Breast epithelium (tissue), 4 donors: ENCODE data around the gene PPT2. TPM values are rescaled to one million over a fixed set of nuclear protein-coding genes. Genes with fewer than 3 reads are reported as not detected.

ENCODE experiments used
- DNase-seq, 2 donors: peaks; one replicate each; pipeline ENCODE4 v3.0.0-alpha.2; 2019; ENCODE audit warnings: low spot score in 2 of 2
- H3K27ac ChIP-seq, 2 donors: fragments of 200-600 bp; sonication (generic) in 1 of 2; one replicate each; pipeline ENCODE4 v1.5.1; 2016 to 2019; ENCODE audit warnings: mild to moderate bottlenecking in 1 of 2
- H3K27me3 ChIP-seq, 2 donors: fragments of 200-600 bp; sonication (generic) in 1 of 2; one replicate each; pipeline versions ENCODE4 v1.5.1 to v1.6.0; 2017 to 2019; ENCODE audit warnings: control low read depth in 1 of 2, mild to moderate bottlenecking in 1 of 2
- H3K36me3 ChIP-seq: fragments of 200-600 bp; one replicate; pipeline ENCODE4 v1.5.1; 2019
- H3K4me1 ChIP-seq, 2 donors: fragments of 200-600 bp; sonication (generic); one replicate each; pipeline ENCODE4 v1.5.1; 2016 to 2019; ENCODE audit warnings: control low read depth in 1 of 2
- H3K4me3 ChIP-seq, 3 donors: fragments of 200-600 bp; sonication (generic); 1 replicate in 2 of 3; 2 replicates in 1 of 3; pipeline ENCODE4 v1.5.1; 2016 to 2019; ENCODE audit warnings: mild to moderate bottlenecking in 3 of 3, moderate library complexity in 2 of 3
- H3K9me3 ChIP-seq, 2 donors: fragments of 200-600 bp; sonication (generic) in 1 of 2; one replicate each; pipeline ENCODE4 v1.5.1; 2016 to 2019; ENCODE audit warnings: control low read depth in 1 of 2
- POLR2A ChIP-seq: fragments of 450-650 bp; IDR thresholded peaks from one replicate; pipeline ENCODE4 v1.6.1; 2016; ENCODE audit warnings: antibody characterized with exemption, mild to moderate bottlenecking, moderate library complexity
- POLR2AphosphoS5 ChIP-seq, 3 donors: sonication (generic); formaldehyde crosslinking; IDR thresholded peaks; one replicate each; pipeline ENCODE4 v1.6.1; 2017; ENCODE audit warnings: antibody characterized with exemption in 3 of 3
- intact Hi-C: fragments of 100-400 bp; cut with DNase I; formaldehyde crosslinking; loops from one replicate; pipeline ENCODE4 v1.15.1; 2023; ENCODE audit warnings: low total_unique reads
- total RNA-seq, 3 donors: library from RNA; depleted of rRNA; stranded (reverse); fragments of >200 nt; gene quantifications; one replicate each; pipeline ENCODE4 v1.1.0, GENCODE V29; 2016
- TF ChIP-seq, protein P1 (sequence below), 3 donors: fragments of 450-650 bp; IDR thresholded peaks; one replicate each; pipeline ENCODE4 v1.5.1; 2016 to 2017; ENCODE audit warnings: antibody characterized with exemption in 3 of 3, mild to moderate bottlenecking in 3 of 3, moderate library complexity in 3 of 3

Gene PPT2
- total RNA-seq, 3 donors from 2014 or later = 18.4 to 59.6 (median 28.5) TPM

DNA sequence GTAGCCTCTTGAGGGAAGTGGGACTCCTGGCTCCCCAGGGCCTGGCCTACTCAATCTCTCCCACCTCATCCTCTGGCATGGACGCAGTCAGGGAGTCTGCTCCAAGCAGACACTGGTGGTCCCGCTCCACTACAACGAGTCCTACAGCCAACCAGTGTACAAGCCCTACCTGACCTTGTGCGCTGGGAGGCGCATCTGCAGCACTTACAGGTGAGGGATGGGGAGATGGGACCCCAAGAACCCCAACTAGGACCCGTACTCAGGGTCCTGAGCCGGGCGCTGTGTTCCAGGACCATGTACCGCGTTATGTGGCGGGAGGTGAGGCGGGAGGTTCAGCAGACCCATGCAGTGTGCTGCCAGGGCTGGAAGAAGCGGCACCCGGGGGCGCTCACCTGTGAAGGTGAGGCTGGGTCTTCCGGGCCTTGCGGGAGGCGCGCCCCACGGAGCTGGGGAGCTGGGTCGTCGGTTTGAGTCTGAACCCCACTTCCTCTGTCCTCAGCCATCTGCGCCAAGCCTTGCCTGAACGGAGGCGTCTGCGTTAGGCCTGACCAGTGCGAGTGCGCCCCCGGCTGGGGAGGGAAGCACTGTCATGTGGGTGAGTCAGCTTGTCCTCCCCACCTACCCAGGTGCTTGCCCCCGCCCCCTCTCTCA lies 12.6 kb downstream of the PPT2 start:
- TF ChIP-seq POLR2AphosphoS5 (IDR thresholded peaks at IDR 0.05) (no peak), POLR2A (no peak)
- TF ChIP-seq, protein P1, sequence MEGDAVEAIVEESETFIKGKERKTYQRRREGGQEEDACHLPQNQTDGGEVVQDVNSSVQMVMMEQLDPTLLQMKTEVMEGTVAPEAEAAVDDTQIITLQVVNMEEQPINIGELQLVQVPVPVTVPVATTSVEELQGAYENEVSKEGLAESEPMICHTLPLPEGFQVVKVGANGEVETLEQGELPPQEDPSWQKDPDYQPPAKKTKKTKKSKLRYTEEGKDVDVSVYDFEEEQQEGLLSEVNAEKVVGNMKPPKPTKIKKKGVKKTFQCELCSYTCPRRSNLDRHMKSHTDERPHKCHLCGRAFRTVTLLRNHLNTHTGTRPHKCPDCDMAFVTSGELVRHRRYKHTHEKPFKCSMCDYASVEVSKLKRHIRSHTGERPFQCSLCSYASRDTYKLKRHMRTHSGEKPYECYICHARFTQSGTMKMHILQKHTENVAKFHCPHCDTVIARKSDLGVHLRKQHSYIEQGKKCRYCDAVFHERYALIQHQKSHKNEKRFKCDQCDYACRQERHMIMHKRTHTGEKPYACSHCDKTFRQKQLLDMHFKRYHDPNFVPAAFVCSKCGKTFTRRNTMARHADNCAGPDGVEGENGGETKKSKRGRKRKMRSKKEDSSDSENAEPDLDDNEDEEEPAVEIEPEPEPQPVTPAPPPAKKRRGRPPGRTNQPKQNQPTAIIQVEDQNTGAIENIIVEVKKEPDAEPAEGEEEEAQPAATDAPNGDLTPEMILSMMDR (IDR thresholded peaks at IDR 0.05) = no peak
- Histone ChIP-seq H3K4me1 (no peaks in the 10 kb centered on the region), H3K9me3 (no peaks in the 10 kb centered on the region), H3K4me3 (no peak overlapping the region), H3K27ac (peak overlapping the region; percentile 18 to 38), H3K36me3 (no peaks in the 10 kb centered on the region), H3K27me3 (no peaks in the 10 kb centered on the region)
- intact Hi-C loops = loop anchor here (5.0 kb wide), 1 partner anchor 1401 kb away; no protein-coding TSS in a partner anchor
- no peak for DNase-seq

- intact Hi-C loops = loop anchor here (5.0 kb wide), 1 partner anchor 1400 kb away; no protein-coding TSS in a partner anchor
- H3K4me3 ChIP-seq = no peak overlapping the region
- DNase-seq = no peak
- no peaks in the 10 kb centered on the region for H3K9me3 ChIP-seq
- no peaks in the 10 kb centered on the region for H3K4me1 ChIP-seq
- peak overlapping the region; percentile 18 to 38 for H3K27ac ChIP-seq
- no peaks in the 10 kb centered on the region for H3K27me3 ChIP-seq
- TF ChIP-seq POLR2AphosphoS5 (IDR thresholded peaks at IDR 0.05) (no peak), POLR2A (no peak)
- TF ChIP-seq, protein P1 (IDR thresholded peaks at IDR 0.05) = no peak
- no peaks in the 10 kb centered on the region for H3K36me3 ChIP-seq
Observed at GRCh38 chr6:32167154-32167760, 13.3 kb downstream of the PPT2 start.

DNA sequence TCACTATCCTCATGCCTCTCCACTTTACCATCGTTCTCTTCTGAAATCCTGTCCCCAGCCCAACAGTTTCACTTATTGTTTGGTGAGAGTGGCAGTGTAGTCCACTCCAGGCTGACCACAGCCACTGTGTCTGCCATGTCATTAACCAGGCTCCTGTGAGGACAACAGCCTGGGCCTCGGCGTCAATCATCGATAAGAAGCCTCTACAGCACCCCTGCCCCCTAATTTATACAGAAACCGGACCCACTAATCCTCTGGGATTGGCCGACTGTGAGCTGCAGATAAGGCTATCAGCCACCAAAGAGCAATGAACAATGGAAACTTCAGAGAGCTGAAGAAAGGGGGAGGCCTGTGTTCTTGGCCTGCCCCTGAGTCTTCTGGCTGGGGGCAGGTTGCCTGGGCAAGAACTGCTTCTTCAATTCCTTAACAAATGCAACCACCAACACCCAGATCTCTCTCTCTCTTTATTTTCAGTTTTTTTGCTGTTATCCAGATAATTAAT lies 13.9 kb downstream of the PPT2 start:
- Histone ChIP-seq H3K9me3 (no peaks in the 10 kb centered on the region), H3K4me1 (no peaks in the 10 kb centered on the region), H3K27me3 (no peaks in the 10 kb centered on the region), H3K36me3 (no peaks in the 10 kb centered on the region), H3K4me3 (no peak overlapping the region), H3K27ac (peak overlapping the region; percentile 18 to 38)
- TF ChIP-seq, protein P1 (IDR thresholded peaks at IDR 0.05) = no peak
- intact Hi-C loops = loop anchor here (5.0 kb wide), 1 partner anchor 1399 kb away; no protein-coding TSS in a partner anchor
- DNase-seq = no peak

DNA sequence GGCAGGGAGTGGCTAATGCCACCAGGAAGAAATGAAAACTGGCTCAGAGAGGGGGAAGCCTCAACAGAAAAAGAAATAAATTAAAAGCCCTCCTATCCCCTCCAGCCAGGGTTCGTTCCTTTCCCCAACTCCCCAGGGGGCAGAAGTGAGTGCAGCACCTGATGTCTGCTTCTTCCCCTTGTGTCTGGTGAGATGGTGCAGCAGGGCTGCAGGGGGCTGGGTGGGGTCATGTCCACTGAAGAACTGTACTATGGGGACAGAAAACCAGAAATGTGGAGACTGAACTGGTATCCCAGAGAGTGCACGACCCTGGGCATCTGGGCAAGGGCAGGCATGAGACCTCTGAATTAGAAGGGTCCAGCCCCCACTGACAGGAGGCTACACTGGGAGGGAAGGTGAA lies 14.4 kb downstream of the PPT2 start:
- no peak for TF ChIP-seq POLR2A
- TF ChIP-seq, protein P1 (IDR thresholded peaks at IDR 0.05) = no peak
- no peak for TF ChIP-seq POLR2AphosphoS5 (IDR thresholded peaks at IDR 0.05)
- Histone ChIP-seq H3K36me3 (no peaks in the 10 kb centered on the region), H3K27ac (peak overlapping the region in 1 of 2 donors; percentile 12), H3K4me1 (peaks cover 0 to 3% of the 10 kb centered on the region in 2 donors), H3K4me3 (no peak overlapping the region), H3K27me3 (no peaks in the 10 kb centered on the region), H3K9me3 (no peaks in the 10 kb centered on the region)
- intact Hi-C loops = loop anchor here (5.0 kb wide), 1 partner anchor 1399 kb away; no protein-coding TSS in a partner anchor
- no peak for DNase-seq
